GM12892 (cell line): ENCODE data around the gene APMAP.

Experiments
- POLR2A ChIP-seq: IDR thresholded peaks from 2 replicates; pipeline ENCODE4 v1.6.1; 2011; ENCODE audit warnings: low read depth, low read length, control low read depth
- POLR2AphosphoS5 ChIP-seq: IDR thresholded peaks from 2 replicates; pipeline ENCODE4 v1.6.1; 2011; ENCODE audit warnings: low read depth, low read length, control low read depth

DNA sequence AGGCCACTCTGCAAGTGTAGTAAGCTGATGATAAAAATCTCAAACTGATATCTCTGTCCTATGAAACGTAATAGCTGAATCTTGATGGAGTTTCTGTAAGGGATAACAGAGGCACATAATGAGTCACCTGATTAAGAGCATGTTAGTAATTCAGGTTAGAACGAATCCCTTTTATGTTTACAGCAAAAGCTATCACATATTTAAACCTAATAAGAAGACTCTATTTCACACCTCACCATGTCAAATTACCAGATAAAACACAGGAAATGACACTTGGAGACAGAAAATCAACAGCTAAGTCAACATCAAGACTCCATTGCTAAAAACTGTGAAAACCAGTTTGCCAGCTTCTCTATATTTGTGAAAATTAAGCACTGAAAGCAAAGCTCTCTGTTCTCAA lies 31.7 kb downstream of the APMAP start:
- TF ChIP-seq POLR2A (no peak), POLR2AphosphoS5 (no peak)
